Endothelial cell of umbilical vein (primary cell): ENCODE measurements around the gene PNMA8A. TPM values are rescaled to one million over a fixed set of nuclear protein-coding genes. Genes with fewer than 3 reads are reported as not detected.

Experiments used
- BruUV-seq: library from RNA; stranded (reverse); fragments of 400-500 nt; replicated peaks from 2 replicates; lab custom pipeline; 2021; lab: Mats Ljungman, UMichigan
- CTCF ChIA-PET: fragments of 300-600, 350-600 bp; sonication (Branson Sonifier 250); formaldehyde crosslinking; loops from one replicate; lab custom pipeline; 2021; ENCODE audit warnings: antibody characterized with exemption, inconsistent platforms; lab: Charles Lee
- POLR2A ChIA-PET: fragments of 300-600, 350-600 bp; sonication (Branson Sonifier 250); formaldehyde crosslinking; loops from one replicate; lab custom pipeline; 2021; ENCODE audit warnings: antibody characterized with exemption, inconsistent platforms; lab: Charles Lee
- DNase-seq: peaks from one replicate; pipeline ENCODE4 v3.0.0-alpha.2; 2011; ENCODE audit warnings: low read depth, low spot score
- FAIRE-seq: peaks from 2 replicates; lab custom pipeline; 2011; peaks lifted over from hg19 to GRCh38; lab: Jason Lieb, UNC
- H2AFZ ChIP-seq: 2 replicates; pipeline ENCODE4 v1.6.0; 2012; ENCODE audit warnings: low read depth, low read length, control low read depth, inconsistent platforms
- H3K27ac ChIP-seq: 2 replicates; pipeline ENCODE4 v1.5.1; 2011; ENCODE audit warnings: low read depth, mild to moderate bottlenecking, control low read depth, low read length, moderate library complexity; ENCODE audit not compliant: insufficient read depth
- H3K27me3 ChIP-seq, 2 experiments: 2 replicates each; pipeline versions ENCODE4 v1.6.0 to v1.6.1; 2011; ENCODE audit warnings: low read length in 2 of 2, mixed read lengths in 1 of 2; ENCODE audit not compliant: control insufficient read depth in 2 of 2, insufficient read depth in 2 of 2
- H3K36me3 ChIP-seq, 2 experiments: 2 replicates in 1 of 2; 3 replicates in 1 of 2; pipeline ENCODE4 v1.5.1; 2011; ENCODE audit warnings: low read length in 2 of 2, mild to moderate bottlenecking in 1 of 2, moderate library complexity in 1 of 2; ENCODE audit not compliant: control insufficient read depth in 2 of 2, insufficient read depth in 2 of 2; ENCODE audit errors: extremely low read depth in 1 of 2
- H3K4me1 ChIP-seq: 3 replicates; pipeline ENCODE4 v1.5.1; 2011; ENCODE audit warnings: mild to moderate bottlenecking, low read length; ENCODE audit not compliant: control insufficient read depth, insufficient read depth; ENCODE audit errors: extremely low read depth
- H3K4me2 ChIP-seq: 2 replicates; pipeline ENCODE4 v1.6.1; 2011; ENCODE audit warnings: low read length, control low read depth, mixed read lengths; ENCODE audit not compliant: insufficient read depth
- H3K4me3 ChIP-seq, 3 experiments: fragments of 200-600 bp in 1 of 3; sonication (generic), shearing (Covaris generic) in 1 of 3; replicated peaks in 1 of 3; 2 replicates each; pipeline ENCODE4 v1.5.1; 2011 to 2016; ENCODE audit warnings: control low read depth in 3 of 3, low read length in 3 of 3, mild to moderate bottlenecking in 2 of 3, inconsistent platforms in 1 of 3, low read depth in 1 of 3, moderate library complexity in 1 of 3; ENCODE audit not compliant: insufficient read depth in 1 of 3
- H3K79me2 ChIP-seq: 2 replicates; pipeline ENCODE4 v1.6.0; 2012; ENCODE audit warnings: low read length, inconsistent platforms; ENCODE audit not compliant: control insufficient read depth, insufficient read depth
- H3K9ac ChIP-seq: replicated peaks from 2 replicates; pipeline ENCODE3; 2011; ENCODE audit warnings: low read length, control low read depth; ENCODE audit not compliant: insufficient read depth; ENCODE audit errors: extremely low read depth
- H3K9me1 ChIP-seq: replicated peaks from 3 replicates; pipeline ENCODE4 v1.6.0; 2011; ENCODE audit warnings: mild to moderate bottlenecking, low read length; ENCODE audit not compliant: control insufficient read depth, insufficient read depth; ENCODE audit errors: extremely low read depth
- H3K9me3 ChIP-seq: replicated peaks from 2 replicates; pipeline ENCODE4 v1.5.1; 2012; ENCODE audit warnings: low read length, inconsistent platforms; ENCODE audit not compliant: control insufficient read depth, insufficient read depth
- H4K20me1 ChIP-seq: replicated peaks from 2 replicates; pipeline ENCODE3; 2011; ENCODE audit warnings: mild to moderate bottlenecking, low read length; ENCODE audit not compliant: control insufficient read depth, insufficient read depth; ENCODE audit errors: extremely low read depth
- CTCF ChIP-seq, 2 donors: IDR thresholded peaks; 1 replicate in 1 of 2; 2 replicates in 1 of 2; pipeline ENCODE4 v1.5.1; 2011; ENCODE audit warnings: low read length in 2 of 2, mild to moderate bottlenecking in 2 of 2, moderate library complexity in 2 of 2, control low read depth in 1 of 2, inconsistent platforms in 1 of 2, low read depth in 1 of 2; ENCODE audit not compliant: insufficient read depth in 1 of 2; ENCODE audit errors: extremely low read depth in 1 of 2
- EZH2 ChIP-seq: IDR thresholded peaks from 2 replicates; pipeline ENCODE4 v1.6.1; 2012; ENCODE audit warnings: borderline replicate concordance, low read depth, mild to moderate bottlenecking, moderate library complexity, low read length, inconsistent platforms; ENCODE audit not compliant: severe bottlenecking
- FOS ChIP-seq: IDR thresholded peaks from 2 replicates; pipeline ENCODE4 v1.6.1; 2011; ENCODE audit warnings: mild to moderate bottlenecking, low read length, moderate library complexity, borderline replicate concordance; ENCODE audit not compliant: insufficient read depth
- GATA2 ChIP-seq: IDR thresholded peaks from 2 replicates; pipeline ENCODE4 v1.7.0; 2011; ENCODE audit warnings: low read depth, mild to moderate bottlenecking, moderate library complexity, mixed read lengths, low read length; ENCODE audit not compliant: insufficient read length, insufficient read depth
- JUN ChIP-seq: IDR thresholded peaks from 2 replicates; pipeline ENCODE4 v1.6.1; 2011; ENCODE audit warnings: borderline replicate concordance, low read depth; ENCODE audit not compliant: insufficient read length, insufficient read depth
- POLR2A ChIP-seq: IDR thresholded peaks from 2 replicates; pipeline ENCODE4 v1.6.1; 2012; ENCODE audit warnings: low read depth, mild to moderate bottlenecking, control low read depth, low read length
- POLR2AphosphoS5 ChIP-seq: IDR thresholded peaks from 2 replicates; pipeline ENCODE4 v1.6.1; 2012; ENCODE audit warnings: low read depth, mild to moderate bottlenecking, control low read depth, low read length, moderate library complexity; ENCODE audit not compliant: insufficient read depth
- dilution Hi-C: fragments of 300-500 bp; cut with MboI; formaldehyde crosslinking; loops from one replicate; pipeline ENCODE4 v1.15.0; 2019; ENCODE audit warnings: low sequenced_read_pairs; ENCODE audit not compliant: extremely low pct_ligation_motif_present
- intact Hi-C: fragments of 100-400 bp; cut with micrococcal nuclease; formaldehyde crosslinking; loops from one replicate; pipeline ENCODE4 v1.10.0; 2022
- polyA plus RNA-seq, 4 experiments: library from polyadenylated mRNA; depleted of rRNA in 3 of 4; stranded (reverse) in 3 of 4; unstranded in 1 of 4; fragments of >200 nt; gene quantifications; 2 replicates each; pipeline versions ENCODE4 v1.2.1 to v1.2.3, GENCODE V29; 2011 to 2012; ENCODE audit warnings: missing spikeins in 1 of 4
- total RNA-seq: library from RNA; stranded (reverse); gene quantifications from 2 replicates; pipeline ENCODE4 v1.2.3, GENCODE V29; 2021

Gene PNMA8A
- total and polyA plus RNA-seq, 2 donors (not counting 3 experiments of a cell fraction or from before 2014, with no cell fraction given) = 0.25 to 0.27 TPM

GRCh38 chr19:46511237-46511636 is 39.9 kb upstream of the PNMA8A start:
- Histone ChIP-seq H3K4me1 (no peaks in the 10 kb centered on the region), H3K4me2 (no peak overlapping the region), H2AFZ (no peak overlapping the region), H3K36me3 (no peaks in the 10 kb centered on the region), H3K4me3 (no peak overlapping the region), H3K9ac (no peak overlapping the region), H3K9me1 (no peaks in the 10 kb centered on the region), H3K27me3 (no peaks in the 10 kb centered on the region), H3K9me3 (no peaks in the 10 kb centered on the region), H4K20me1 (no peaks in the 10 kb centered on the region), H3K27ac (no peak overlapping the region), H3K79me2 (no peaks in the 10 kb centered on the region)
- FAIRE-seq (no peak), DNase-seq (no peak)
- TF ChIP-seq JUN (no peak), GATA2 (no peak), EZH2 (no peak), FOS (no peak), POLR2A (no peak), POLR2AphosphoS5 (no peak), CTCF (IDR thresholded peaks at IDR 0.05; ENCODE audit: extremely low read depth in 1 of 2, insufficient read depth in 1 of 2, low read depth in 1 of 2, low read length in 2 of 2) (no peak)
- POLR2A ChIA-PET = no interaction called here
- CTCF ChIA-PET = interaction anchor here (1.9 to 6.5 kb wide), 3 partner anchors 26 to 115 kb away, joined by 4 to 72 read pairs (median 7); no protein-coding TSS in a partner anchor
- intact Hi-C loops = no loop called here
- dilution Hi-C loops = no loop called here
- BruUV-seq = no TSS peak
